ENCODE data around the gene ZNF234. TPM values are rescaled to one million over a fixed set of nuclear protein-coding genes. Genes with fewer than 3 reads are reported as not detected.

Gene ZNF234
- total and polyA plus RNA-seq, 4 donors: 1.1 to 5.2 (median 3.2) TPM

- H3K4me3 ChIP-seq (ENCODE audit: low read depth in 1 of 3, low read length in 3 of 3): peak overlapping the region in 2 of 3 donors; percentile 69 to 79
- no peak overlapping the region for H3K9ac ChIP-seq (ENCODE audit: low read depth in 1 of 2, low read length in 2 of 2)
- no peaks in the 10 kb centered on the region for H3K27me3 ChIP-seq (ENCODE audit: control insufficient read depth in 4 of 4, insufficient read depth in 4 of 4, low read length in 3 of 4)
- H3K36me3 ChIP-seq (ENCODE audit: control insufficient read depth in 4 of 4, insufficient read depth in 3 of 4, low read depth in 1 of 4, low read length in 3 of 4): peaks cover 13 to 63% (median 52%) of the 10 kb centered on the region in 4 donors
- TF ChIP-seq, protein P1, sequence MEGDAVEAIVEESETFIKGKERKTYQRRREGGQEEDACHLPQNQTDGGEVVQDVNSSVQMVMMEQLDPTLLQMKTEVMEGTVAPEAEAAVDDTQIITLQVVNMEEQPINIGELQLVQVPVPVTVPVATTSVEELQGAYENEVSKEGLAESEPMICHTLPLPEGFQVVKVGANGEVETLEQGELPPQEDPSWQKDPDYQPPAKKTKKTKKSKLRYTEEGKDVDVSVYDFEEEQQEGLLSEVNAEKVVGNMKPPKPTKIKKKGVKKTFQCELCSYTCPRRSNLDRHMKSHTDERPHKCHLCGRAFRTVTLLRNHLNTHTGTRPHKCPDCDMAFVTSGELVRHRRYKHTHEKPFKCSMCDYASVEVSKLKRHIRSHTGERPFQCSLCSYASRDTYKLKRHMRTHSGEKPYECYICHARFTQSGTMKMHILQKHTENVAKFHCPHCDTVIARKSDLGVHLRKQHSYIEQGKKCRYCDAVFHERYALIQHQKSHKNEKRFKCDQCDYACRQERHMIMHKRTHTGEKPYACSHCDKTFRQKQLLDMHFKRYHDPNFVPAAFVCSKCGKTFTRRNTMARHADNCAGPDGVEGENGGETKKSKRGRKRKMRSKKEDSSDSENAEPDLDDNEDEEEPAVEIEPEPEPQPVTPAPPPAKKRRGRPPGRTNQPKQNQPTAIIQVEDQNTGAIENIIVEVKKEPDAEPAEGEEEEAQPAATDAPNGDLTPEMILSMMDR (IDR thresholded peaks at IDR 0.05; ENCODE audit: low read depth, low read length, missing input control): no peak
- no peak for TF ChIP-seq YY1 (IDR thresholded peaks at IDR 0.05)
- no peak for TF ChIP-seq FOXA1 (IDR thresholded peaks at IDR 0.05)
- TF ChIP-seq JUND (IDR thresholded peaks at IDR 0.05): no peak
- TF ChIP-seq FOXA2 (IDR thresholded peaks at IDR 0.05): no peak
- TF ChIP-seq HNF4G (IDR thresholded peaks at IDR 0.05): no peak
- TF ChIP-seq HNF4A (conservative IDR thresholded peaks at IDR 0.05): no peak
- TF ChIP-seq NR2F2 (IDR thresholded peaks at IDR 0.05): no peak
- TF ChIP-seq EGR1 (IDR thresholded peaks at IDR 0.05; ENCODE audit: low read depth in 2 of 2): no peak
- TF ChIP-seq ATF3 (IDR thresholded peaks at IDR 0.05): no peak
- TF ChIP-seq ZBTB33 (IDR thresholded peaks at IDR 0.05): no peak
- no peak for TF ChIP-seq RAD21 (IDR thresholded peaks at IDR 0.05)
- no peak for TF ChIP-seq SP1 (IDR thresholded peaks at IDR 0.05)
- 94% methylated on average over 2 of the region's 2 CpGs for WGBS
- H3K27ac ChIP-seq (ENCODE audit: low read depth in 1 of 2, low read length in 2 of 2): no peak overlapping the region
- H3K9me3 ChIP-seq (ENCODE audit: control insufficient read depth in 4 of 4, low read length in 3 of 4): peaks cover 33 to 71% (median 59%) of the 10 kb centered on the region in 4 donors
- DNase-seq (ENCODE audit: low spot score): no peak
- no peaks in the 10 kb centered on the region for H3K4me1 ChIP-seq (ENCODE audit: control insufficient read depth in 4 of 4, insufficient read depth in 4 of 4, low read length in 3 of 4)
Observed at GRCh38 chr19:44156475-44156874, 15.1 kb downstream of the ZNF234 start.

DNA sequence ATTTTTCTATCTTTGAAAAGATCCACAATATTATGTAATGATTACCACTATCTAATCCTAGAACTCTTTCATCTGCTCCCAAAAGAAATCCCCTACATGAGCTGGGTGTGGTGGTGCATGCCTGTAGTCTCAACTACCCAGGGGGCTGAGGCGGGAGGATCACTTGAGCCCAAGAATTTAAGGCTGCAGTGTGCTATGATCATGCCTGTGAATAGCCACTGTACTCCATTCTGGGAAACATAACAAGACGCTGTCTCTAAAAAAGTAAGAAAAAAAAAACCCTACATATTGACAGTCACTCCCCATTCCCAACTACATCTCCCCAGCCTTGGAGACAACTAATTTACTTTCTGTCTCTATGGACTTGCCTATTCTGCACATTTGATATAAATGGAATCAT, 22.4 kb downstream of the ZNF234 start:
- H3K4me3 ChIP-seq (ENCODE audit: low read depth in 1 of 3, low read length in 3 of 3): peak overlapping the region in 2 of 3 donors; percentile 53 to 84
- 95% methylated on average over 2 of the region's 2 CpGs for WGBS
- H3K4me1 ChIP-seq (ENCODE audit: control insufficient read depth in 4 of 4, insufficient read depth in 4 of 4, low read length in 3 of 4): peaks cover 0 to 16% (median 9%) of the 10 kb centered on the region in 4 donors
- no peak overlapping the region for H3K27ac ChIP-seq (ENCODE audit: low read depth in 1 of 2, low read length in 2 of 2)
- H3K9me3 ChIP-seq (ENCODE audit: control insufficient read depth in 4 of 4, low read length in 3 of 4): peaks cover 21 to 49% (median 37%) of the 10 kb centered on the region in 4 donors
- DNase-seq (ENCODE audit: low spot score): no peak
- H3K27me3 ChIP-seq (ENCODE audit: control insufficient read depth in 4 of 4, insufficient read depth in 4 of 4, low read length in 3 of 4): no peaks in the 10 kb centered on the region
- TF ChIP-seq ZBTB33 (IDR thresholded peaks at IDR 0.05): no peak
- TF ChIP-seq YY1 (IDR thresholded peaks at IDR 0.05): no peak
- TF ChIP-seq, protein P2, sequence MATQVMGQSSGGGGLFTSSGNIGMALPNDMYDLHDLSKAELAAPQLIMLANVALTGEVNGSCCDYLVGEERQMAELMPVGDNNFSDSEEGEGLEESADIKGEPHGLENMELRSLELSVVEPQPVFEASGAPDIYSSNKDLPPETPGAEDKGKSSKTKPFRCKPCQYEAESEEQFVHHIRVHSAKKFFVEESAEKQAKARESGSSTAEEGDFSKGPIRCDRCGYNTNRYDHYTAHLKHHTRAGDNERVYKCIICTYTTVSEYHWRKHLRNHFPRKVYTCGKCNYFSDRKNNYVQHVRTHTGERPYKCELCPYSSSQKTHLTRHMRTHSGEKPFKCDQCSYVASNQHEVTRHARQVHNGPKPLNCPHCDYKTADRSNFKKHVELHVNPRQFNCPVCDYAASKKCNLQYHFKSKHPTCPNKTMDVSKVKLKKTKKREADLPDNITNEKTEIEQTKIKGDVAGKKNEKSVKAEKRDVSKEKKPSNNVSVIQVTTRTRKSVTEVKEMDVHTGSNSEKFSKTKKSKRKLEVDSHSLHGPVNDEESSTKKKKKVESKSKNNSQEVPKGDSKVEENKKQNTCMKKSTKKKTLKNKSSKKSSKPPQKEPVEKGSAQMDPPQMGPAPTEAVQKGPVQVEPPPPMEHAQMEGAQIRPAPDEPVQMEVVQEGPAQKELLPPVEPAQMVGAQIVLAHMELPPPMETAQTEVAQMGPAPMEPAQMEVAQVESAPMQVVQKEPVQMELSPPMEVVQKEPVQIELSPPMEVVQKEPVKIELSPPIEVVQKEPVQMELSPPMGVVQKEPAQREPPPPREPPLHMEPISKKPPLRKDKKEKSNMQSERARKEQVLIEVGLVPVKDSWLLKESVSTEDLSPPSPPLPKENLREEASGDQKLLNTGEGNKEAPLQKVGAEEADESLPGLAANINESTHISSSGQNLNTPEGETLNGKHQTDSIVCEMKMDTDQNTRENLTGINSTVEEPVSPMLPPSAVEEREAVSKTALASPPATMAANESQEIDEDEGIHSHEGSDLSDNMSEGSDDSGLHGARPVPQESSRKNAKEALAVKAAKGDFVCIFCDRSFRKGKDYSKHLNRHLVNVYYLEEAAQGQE (IDR thresholded peaks at IDR 0.05): no peak
- TF ChIP-seq ATF3 (IDR thresholded peaks at IDR 0.05): no peak
- TF ChIP-seq NR2F2 (IDR thresholded peaks at IDR 0.05): no peak
- no peak for TF ChIP-seq TAF1 (conservative IDR thresholded peaks at IDR 0.05)
- TF ChIP-seq, protein P1 (IDR thresholded peaks at IDR 0.05; ENCODE audit: low read depth, low read length, missing input control): no peak
- no peak for TF ChIP-seq RAD21 (IDR thresholded peaks at IDR 0.05)
- no peak for TF ChIP-seq HNF4G (IDR thresholded peaks at IDR 0.05)
- no peak for TF ChIP-seq EGR1 (IDR thresholded peaks at IDR 0.05; ENCODE audit: low read depth in 2 of 2)
- TF ChIP-seq SP1 (IDR thresholded peaks at IDR 0.05): no peak
- no peak for TF ChIP-seq FOXA1 (IDR thresholded peaks at IDR 0.05)
- no peak for TF ChIP-seq GABPA (IDR thresholded peaks at IDR 0.05 in 1 of 2, conservative IDR thresholded peaks at IDR 0.05 in 1 of 2)
- no peak for TF ChIP-seq RXRA (IDR thresholded peaks at IDR 0.05)
- no peak for TF ChIP-seq JUND (IDR thresholded peaks at IDR 0.05)
- TF ChIP-seq MAX (IDR thresholded peaks at IDR 0.05): no peak
- H3K36me3 ChIP-seq (ENCODE audit: control insufficient read depth in 4 of 4, insufficient read depth in 3 of 4, low read depth in 1 of 4, low read length in 3 of 4): peaks cover 5 to 21% (median 19%) of the 10 kb centered on the region in 4 donors
- no peak overlapping the region for H3K9ac ChIP-seq (ENCODE audit: low read depth in 1 of 2, low read length in 2 of 2)

Measured in liver (tissue), 9 donors.